ENCODE measurements around the gene DHX16.
"Not testable (repeated sequence)": the region's sequence is repeated elsewhere in the genome, so short reads cannot be mapped to it uniquely, and the experiment has no call there.

DNA sequence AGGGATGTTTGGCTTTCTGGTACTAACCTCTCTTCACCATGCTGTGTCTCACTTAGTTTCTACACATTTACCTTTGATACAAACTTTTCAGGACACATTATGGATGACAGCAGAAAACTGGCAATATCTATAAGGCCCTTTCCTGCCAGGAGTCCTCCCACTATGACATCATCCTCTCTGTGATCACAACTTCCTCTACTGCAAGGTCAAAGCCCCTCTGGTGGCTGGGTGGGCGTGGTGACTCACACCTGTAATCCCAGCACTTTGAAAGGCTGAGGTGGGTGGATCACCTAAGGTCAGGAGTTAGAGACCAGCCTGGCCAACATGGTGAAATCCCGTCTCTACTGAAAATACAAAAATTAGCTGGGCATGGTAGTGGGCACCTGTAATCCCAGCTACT is 6.5 kb downstream of the DHX16 start:
- TF ChIP-seq, protein P1, sequence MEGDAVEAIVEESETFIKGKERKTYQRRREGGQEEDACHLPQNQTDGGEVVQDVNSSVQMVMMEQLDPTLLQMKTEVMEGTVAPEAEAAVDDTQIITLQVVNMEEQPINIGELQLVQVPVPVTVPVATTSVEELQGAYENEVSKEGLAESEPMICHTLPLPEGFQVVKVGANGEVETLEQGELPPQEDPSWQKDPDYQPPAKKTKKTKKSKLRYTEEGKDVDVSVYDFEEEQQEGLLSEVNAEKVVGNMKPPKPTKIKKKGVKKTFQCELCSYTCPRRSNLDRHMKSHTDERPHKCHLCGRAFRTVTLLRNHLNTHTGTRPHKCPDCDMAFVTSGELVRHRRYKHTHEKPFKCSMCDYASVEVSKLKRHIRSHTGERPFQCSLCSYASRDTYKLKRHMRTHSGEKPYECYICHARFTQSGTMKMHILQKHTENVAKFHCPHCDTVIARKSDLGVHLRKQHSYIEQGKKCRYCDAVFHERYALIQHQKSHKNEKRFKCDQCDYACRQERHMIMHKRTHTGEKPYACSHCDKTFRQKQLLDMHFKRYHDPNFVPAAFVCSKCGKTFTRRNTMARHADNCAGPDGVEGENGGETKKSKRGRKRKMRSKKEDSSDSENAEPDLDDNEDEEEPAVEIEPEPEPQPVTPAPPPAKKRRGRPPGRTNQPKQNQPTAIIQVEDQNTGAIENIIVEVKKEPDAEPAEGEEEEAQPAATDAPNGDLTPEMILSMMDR (IDR thresholded peaks at IDR 0.05; ENCODE audit: insufficient read depth, low read length, poor library complexity, severe bottlenecking), result not testable (repeated sequence)
- not testable (repeated sequence) for TF ChIP-seq EZH2phosphoT487 (conservative IDR thresholded peaks at IDR 0.05; ENCODE audit: low read length)
